Stomach (tissue), 9 donors: ENCODE results near the gene FDX1. TPM values are rescaled to one million over a fixed set of nuclear protein-coding genes. Genes with fewer than 3 reads are reported as not detected.

ENCODE experiments used
- DNase-seq, 2 donors: peaks; one replicate each; pipeline versions ENCODE4 v3.0.0 to v3.0.0-alpha.2; 2013 to 2019
- H3K27ac ChIP-seq, 5 donors: fragments of 200-600 bp in 4 of 5; sonication (generic) in 4 of 5; one replicate each; pipeline ENCODE4 v1.5.1; 2013 to 2019; ENCODE audit warnings: mild to moderate bottlenecking in 1 of 5, moderate library complexity in 1 of 5
- H3K27me3 ChIP-seq, 3 donors: fragments of 200-600 bp; sonication (generic); one replicate each; pipeline ENCODE4 v1.5.1; 2017 to 2019; ENCODE audit warnings: mixed run types in 1 of 3
- H3K36me3 ChIP-seq, 4 donors: fragments of 200-600 bp; sonication (generic); 1 replicate in 3 of 4; 2 replicates in 1 of 4; pipeline ENCODE4 v1.5.1; 2016 to 2019
- H3K4me1 ChIP-seq, 4 donors: fragments of 200-600 bp; sonication (generic); one replicate each; pipeline ENCODE4 v1.5.1; 2016 to 2019
- H3K4me3 ChIP-seq, 4 donors: fragments of 200-600 bp; sonication (generic) in 3 of 4; one replicate each; pipeline ENCODE4 v1.5.1; 2016 to 2019; ENCODE audit warnings: mild to moderate bottlenecking in 1 of 4
- H3K9me3 ChIP-seq, 4 donors: fragments of 200-600 bp; sonication (generic); one replicate each; pipeline ENCODE4 v1.5.1; 2016 to 2019
- EP300 ChIP-seq: sonication (generic); formaldehyde crosslinking; IDR thresholded peaks from one replicate; pipeline ENCODE4 v1.6.1; 2017; ENCODE audit warnings: antibody characterized with exemption
- POLR2A ChIP-seq, 4 donors: fragments of 450-650 bp; IDR thresholded peaks; one replicate each; pipeline ENCODE4 v1.6.1; 2016; ENCODE audit warnings: antibody characterized with exemption in 4 of 4, control low read depth in 2 of 4, mild to moderate bottlenecking in 1 of 4, moderate library complexity in 1 of 4
- POLR2AphosphoS5 ChIP-seq, 3 donors: sonication (generic); formaldehyde crosslinking; IDR thresholded peaks; one replicate each; pipeline ENCODE4 v1.6.1; 2016; ENCODE audit warnings: antibody characterized with exemption in 3 of 3
- WGBS, 5 donors: extraction: QIAGEN DNeasy Blood & Tissue Kit in 3 of 5; methylation state at CpG; one replicate each; pipeline versions ENCODE4 v1.1.5 to v1.1.7; 2013 to 2018; 5-methylcytosine and 5-hydroxymethylcytosine counted together
- intact Hi-C: fragments of 100-400 bp; cut with DNase I; formaldehyde crosslinking; loops from one replicate; pipeline ENCODE4 v1.15.1; 2023; ENCODE audit warnings: low total_unique reads
- polyA plus RNA-seq, 3 donors: library from polyadenylated mRNA; stranded (reverse); fragments of 200-250 nt; gene quantifications; one replicate each; pipeline ENCODE4 v1.2.3, GENCODE V29; 2013
- total RNA-seq, 5 donors: library from RNA; depleted of rRNA; stranded (reverse); fragments of >200 nt; gene quantifications; one replicate each; pipeline versions ENCODE4 v1.1.0 to v1.2.3, GENCODE V29; 2014 to 2016
- TF ChIP-seq, protein P1 (sequence below), 7 experiments: fragments of 450-650 bp in 4 of 7; fragments of 200-600 bp in 3 of 7; sonication (generic) in 3 of 7; IDR thresholded peaks; one replicate each; pipeline ENCODE4 v1.5.1; 2016 to 2019; ENCODE audit warnings: antibody characterized with exemption in 7 of 7, control low read depth in 2 of 7, mild to moderate bottlenecking in 1 of 7
- donor health status: healthy with polysubstance abuse.
- donor health status: Bipolar disorder and iron deficiency.
- donor health status: healthy.

Gene FDX1
- total and polyA plus RNA-seq, 8 donors, result 0.58 to 78.8 (median 22.8) TPM

DNA sequence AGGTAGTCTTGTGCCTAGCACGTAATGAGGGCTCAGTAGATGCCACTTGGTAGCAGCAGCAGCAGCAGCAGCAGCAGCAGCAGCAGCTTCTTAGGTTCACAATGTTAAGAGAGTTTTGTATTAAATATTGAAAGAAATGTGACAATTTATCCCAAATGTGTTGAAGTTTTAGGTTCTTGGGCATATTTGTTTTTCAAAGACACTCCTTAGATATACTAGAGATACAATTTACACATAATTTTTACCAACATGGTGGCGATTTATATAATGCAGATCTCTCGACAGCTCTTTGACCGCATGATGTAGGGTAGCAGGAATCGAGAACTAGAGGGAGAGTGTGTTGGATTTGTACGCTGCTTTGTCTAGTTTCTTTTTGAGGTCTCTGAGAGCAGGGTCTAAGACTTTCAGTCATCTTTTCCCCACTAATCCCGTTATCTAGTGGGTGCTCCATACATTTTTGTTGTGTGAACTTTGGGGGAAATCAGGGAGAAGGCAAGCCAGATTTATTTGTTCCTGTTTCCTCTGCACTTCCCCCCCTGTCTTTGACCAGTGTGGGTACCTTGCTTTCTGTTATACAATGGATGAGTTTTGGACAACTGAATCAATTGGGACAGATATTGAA, 1.4 kb downstream of the FDX1 start:
- H3K27ac ChIP-seq, result peak overlapping the region; percentile 94 to 100 (median 97)
- intact Hi-C loops, result loop anchor here (10.0 kb wide), 1 partner anchor 226 kb away; no protein-coding TSS in a partner anchor

DNA sequence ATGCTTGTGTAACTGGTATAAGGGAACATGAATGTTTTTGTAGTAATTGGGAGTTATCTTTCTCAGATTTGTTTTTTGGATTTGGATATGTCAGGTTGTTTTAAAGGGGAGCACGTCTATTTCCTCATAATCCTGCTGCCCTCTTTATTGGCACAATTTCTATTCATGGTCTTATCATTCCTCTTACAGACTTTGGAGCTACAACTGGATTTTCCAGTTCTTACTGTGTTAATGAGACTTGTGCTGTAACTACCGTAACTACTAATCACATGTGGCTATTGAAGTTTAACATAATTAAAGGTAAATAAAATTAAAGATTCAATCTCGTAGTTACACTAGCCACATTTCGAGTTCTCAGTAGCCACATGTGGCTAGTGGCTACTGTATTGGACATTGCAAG, 1.9 kb downstream of the FDX1 start:
- peaks cover 30 to 66% (median 52%) of the 10 kb centered on the region in 4 donors for H3K4me1 ChIP-seq
- H3K27me3 ChIP-seq, result no peaks in the 10 kb centered on the region
- peak overlapping the region in 4 of 5 donors; percentile 94 to 97 (median 96) for H3K27ac ChIP-seq
- H3K36me3 ChIP-seq, result peaks cover 0 to 4% (median under 1%) of the 10 kb centered on the region in 4 donors
- H3K4me3 ChIP-seq, result peak overlapping the region; percentile 75 to 90 (median 79)
- intact Hi-C loops, result loop anchor here (10.0 kb wide), 1 partner anchor 227 kb away; no protein-coding TSS in a partner anchor
- TF ChIP-seq POLR2AphosphoS5 (IDR thresholded peaks at IDR 0.05) (peak in 1 of 3 donors; percentile 50), EP300 (no peak)
- TF ChIP-seq, protein P1, sequence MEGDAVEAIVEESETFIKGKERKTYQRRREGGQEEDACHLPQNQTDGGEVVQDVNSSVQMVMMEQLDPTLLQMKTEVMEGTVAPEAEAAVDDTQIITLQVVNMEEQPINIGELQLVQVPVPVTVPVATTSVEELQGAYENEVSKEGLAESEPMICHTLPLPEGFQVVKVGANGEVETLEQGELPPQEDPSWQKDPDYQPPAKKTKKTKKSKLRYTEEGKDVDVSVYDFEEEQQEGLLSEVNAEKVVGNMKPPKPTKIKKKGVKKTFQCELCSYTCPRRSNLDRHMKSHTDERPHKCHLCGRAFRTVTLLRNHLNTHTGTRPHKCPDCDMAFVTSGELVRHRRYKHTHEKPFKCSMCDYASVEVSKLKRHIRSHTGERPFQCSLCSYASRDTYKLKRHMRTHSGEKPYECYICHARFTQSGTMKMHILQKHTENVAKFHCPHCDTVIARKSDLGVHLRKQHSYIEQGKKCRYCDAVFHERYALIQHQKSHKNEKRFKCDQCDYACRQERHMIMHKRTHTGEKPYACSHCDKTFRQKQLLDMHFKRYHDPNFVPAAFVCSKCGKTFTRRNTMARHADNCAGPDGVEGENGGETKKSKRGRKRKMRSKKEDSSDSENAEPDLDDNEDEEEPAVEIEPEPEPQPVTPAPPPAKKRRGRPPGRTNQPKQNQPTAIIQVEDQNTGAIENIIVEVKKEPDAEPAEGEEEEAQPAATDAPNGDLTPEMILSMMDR (IDR thresholded peaks at IDR 0.05), result peak in 1 of 7 experiments; percentile 8
- whole genome bisulfite sequencing, 5 donors, result 27 to 44% (median 37%) methylated on average over 4 of the region's 4 CpGs
- DNase-seq, result peak in 1 of 2 donors; percentile 85
- no peaks in the 10 kb centered on the region for H3K9me3 ChIP-seq

More for the DNA sequence above, 1.4 kb downstream of the FDX1 start:
- no peaks in the 10 kb centered on the region for H3K36me3 ChIP-seq
- peaks cover 30 to 60% (median 48%) of the 10 kb centered on the region in 4 donors for H3K4me1 ChIP-seq
- peak in 1 of 2 donors; percentile 40 for DNase-seq
- TF ChIP-seq POLR2A (IDR thresholded peaks at IDR 0.05), result no peak
- TF ChIP-seq, protein P1 (IDR thresholded peaks at IDR 0.05), result no peak
- no peak for TF ChIP-seq POLR2AphosphoS5 (IDR thresholded peaks at IDR 0.05)
- TF ChIP-seq EP300, result no peak
- H3K27me3 ChIP-seq, result no peaks in the 10 kb centered on the region
- WGBS, 5 donors, result 6 to 12% (median 8%) methylated on average over 7 of the region's 7 CpGs
- peak overlapping the region; percentile 75 to 90 (median 79) for H3K4me3 ChIP-seq
- no peaks in the 10 kb centered on the region for H3K9me3 ChIP-seq

DNA sequence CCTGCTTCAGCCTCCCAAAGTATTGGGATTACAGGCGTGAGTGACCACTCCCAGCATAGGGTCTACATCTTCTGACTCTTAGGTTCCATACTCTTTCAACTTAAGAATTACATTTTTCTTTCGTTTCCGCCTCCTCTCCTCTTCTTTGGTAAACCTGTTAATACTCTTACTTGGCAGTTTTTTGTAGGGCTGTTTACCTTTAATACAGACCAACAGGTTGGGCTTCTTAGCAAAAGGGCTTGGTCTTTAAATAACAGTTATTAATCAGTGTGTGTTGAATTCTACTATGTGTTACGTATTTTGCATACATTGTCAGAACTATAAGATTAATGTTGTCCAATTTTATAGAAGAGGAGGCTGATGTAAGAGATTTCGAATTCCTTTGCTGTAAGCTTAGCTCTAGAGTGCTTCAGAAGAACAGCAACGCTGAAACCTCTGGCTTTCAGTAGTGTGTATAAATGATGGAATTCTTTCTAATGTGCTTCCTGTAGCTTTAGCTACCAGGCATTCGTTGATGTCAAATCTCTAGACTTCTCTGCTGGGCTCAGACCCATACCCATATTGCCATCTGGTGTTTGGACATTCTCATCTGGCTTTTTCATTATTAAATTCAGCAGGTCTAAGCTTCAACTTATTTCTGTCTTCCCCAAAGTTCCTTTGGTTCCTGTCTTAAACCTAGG, 3.1 kb downstream of the FDX1 start:
- Histone ChIP-seq H3K27ac (peak overlapping the region; percentile 54 to 97 (median 94)), H3K36me3 (peaks cover 0 to 15% (median 12%) of the 10 kb centered on the region in 4 donors), H3K9me3 (no peaks in the 10 kb centered on the region), H3K4me1 (peaks cover 30 to 73% (median 55%) of the 10 kb centered on the region in 4 donors), H3K27me3 (no peaks in the 10 kb centered on the region), H3K4me3 (peak overlapping the region in 2 of 4 donors; percentile 0 to 82)
- DNase-seq, result peak in 1 of 2 donors; percentile 24
- TF ChIP-seq, protein P1 (IDR thresholded peaks at IDR 0.05), result no peak
- TF ChIP-seq POLR2A (IDR thresholded peaks at IDR 0.05) (no peak), EP300 (no peak), POLR2AphosphoS5 (IDR thresholded peaks at IDR 0.05) (no peak)
- 28 to 60% (median 37%) methylated on average over 7 of the region's 7 CpGs for whole genome bisulfite sequencing, 5 donors
- intact Hi-C loops, result loop anchor here (10.0 kb wide), 1 partner anchor 228 kb away; no protein-coding TSS in a partner anchor
